ENCODE measurements around the gene DNM3. TPM values are rescaled to one million over a fixed set of nuclear protein-coding genes. Genes with fewer than 3 reads are reported as not detected.
"Not testable (repeated sequence)": the region's sequence is repeated elsewhere in the genome, so short reads cannot be mapped to it uniquely, and the experiment has no call there.

DNM3 gene
- polyA plus RNA-seq, 4 donors: 0.67 to 1.2 (median 0.99) TPM; not detected in 1

DNA sequence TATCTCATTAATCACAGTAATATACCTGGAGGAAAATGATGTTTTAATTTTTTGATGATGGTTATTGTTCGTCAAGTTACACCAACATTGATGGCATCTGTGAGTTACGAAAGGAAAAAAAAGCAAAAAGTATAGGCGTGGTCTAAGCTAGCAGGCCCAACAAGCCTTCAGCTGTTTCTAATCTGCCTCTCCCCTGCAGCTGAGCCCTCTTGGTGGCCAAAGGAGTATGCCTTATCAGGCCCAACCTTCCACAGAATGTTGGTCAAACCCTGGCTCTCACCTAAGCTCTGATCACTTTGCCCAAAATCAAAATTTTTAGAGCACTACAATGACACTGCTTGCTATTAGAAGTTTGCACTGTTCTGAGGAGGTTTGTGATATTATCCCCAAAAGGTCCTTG is 584.0 kb downstream of the DNM3 start:
- no peak overlapping the region for H3K27ac ChIP-seq (ENCODE audit: low read depth in 1 of 3, low read length in 2 of 3)
- no peaks in the 10 kb centered on the region for H3K27me3 ChIP-seq (ENCODE audit: control insufficient read depth in 3 of 3, insufficient read depth in 3 of 3, low read length in 3 of 3)
- H3K4me3 ChIP-seq (ENCODE audit: low read depth in 1 of 3, low read length in 3 of 3): no peak overlapping the region
- no peaks in the 10 kb centered on the region for H3K9me3 ChIP-seq (ENCODE audit: control insufficient read depth in 2 of 2, insufficient read depth in 1 of 2, low read depth in 1 of 2, low read length in 1 of 2)
- H3K4me1 ChIP-seq (ENCODE audit: control insufficient read depth in 3 of 3, insufficient read depth in 2 of 3, low read depth in 1 of 3, low read length in 2 of 3): no peaks in the 10 kb centered on the region
- 84 to 92% (median 87%) methylated on average over 3 of the region's 3 CpGs for WGBS, 3 donors
- H3K36me3 ChIP-seq (ENCODE audit: control insufficient read depth in 3 of 3, insufficient read depth in 2 of 3, low read depth in 1 of 3, low read length in 3 of 3): no peaks in the 10 kb centered on the region
- FAIRE-seq: no peak
- DNase-seq: no peak

DNA sequence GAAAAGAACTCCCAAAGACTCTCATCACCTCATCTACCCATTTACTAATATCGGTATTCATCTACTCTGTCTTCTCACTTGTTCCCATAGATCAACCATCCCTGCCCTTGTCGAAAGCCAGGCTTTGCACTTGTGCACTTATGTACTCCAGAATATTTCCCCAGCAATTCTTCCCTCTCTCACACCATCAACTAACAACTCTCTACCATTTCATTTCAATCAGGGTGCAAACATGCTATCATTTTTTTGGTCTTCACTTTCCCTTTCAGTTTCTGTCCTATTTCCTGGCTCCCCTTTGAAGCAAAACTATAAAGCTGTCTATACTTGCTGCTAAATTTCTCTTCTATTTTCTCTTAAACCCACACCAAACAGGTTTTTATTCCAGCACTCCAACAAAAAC is 585.9 kb downstream of the DNM3 start:
- Histone ChIP-seq H3K27me3 (ENCODE audit: control insufficient read depth in 3 of 3, insufficient read depth in 3 of 3, low read length in 3 of 3) (no peaks in the 10 kb centered on the region), H3K4me3 (ENCODE audit: low read depth in 1 of 3, low read length in 3 of 3) (no peak overlapping the region), H3K4me1 (ENCODE audit: control insufficient read depth in 3 of 3, insufficient read depth in 2 of 3, low read depth in 1 of 3, low read length in 2 of 3) (no peaks in the 10 kb centered on the region), H3K36me3 (ENCODE audit: control insufficient read depth in 3 of 3, insufficient read depth in 2 of 3, low read depth in 1 of 3, low read length in 3 of 3) (no peaks in the 10 kb centered on the region), H3K27ac (ENCODE audit: low read depth in 1 of 3, low read length in 2 of 3) (no peak overlapping the region), H3K9me3 (ENCODE audit: control insufficient read depth in 2 of 2, insufficient read depth in 1 of 2, low read depth in 1 of 2, low read length in 1 of 2) (peaks cover 0 to 3% of the 10 kb centered on the region in 2 donors)
- no peak for DNase-seq
- no peak for FAIRE-seq
- 95 to 98% (median 95%) methylated on average over 2 of the region's 2 CpGs for WGBS, 3 donors

DNA sequence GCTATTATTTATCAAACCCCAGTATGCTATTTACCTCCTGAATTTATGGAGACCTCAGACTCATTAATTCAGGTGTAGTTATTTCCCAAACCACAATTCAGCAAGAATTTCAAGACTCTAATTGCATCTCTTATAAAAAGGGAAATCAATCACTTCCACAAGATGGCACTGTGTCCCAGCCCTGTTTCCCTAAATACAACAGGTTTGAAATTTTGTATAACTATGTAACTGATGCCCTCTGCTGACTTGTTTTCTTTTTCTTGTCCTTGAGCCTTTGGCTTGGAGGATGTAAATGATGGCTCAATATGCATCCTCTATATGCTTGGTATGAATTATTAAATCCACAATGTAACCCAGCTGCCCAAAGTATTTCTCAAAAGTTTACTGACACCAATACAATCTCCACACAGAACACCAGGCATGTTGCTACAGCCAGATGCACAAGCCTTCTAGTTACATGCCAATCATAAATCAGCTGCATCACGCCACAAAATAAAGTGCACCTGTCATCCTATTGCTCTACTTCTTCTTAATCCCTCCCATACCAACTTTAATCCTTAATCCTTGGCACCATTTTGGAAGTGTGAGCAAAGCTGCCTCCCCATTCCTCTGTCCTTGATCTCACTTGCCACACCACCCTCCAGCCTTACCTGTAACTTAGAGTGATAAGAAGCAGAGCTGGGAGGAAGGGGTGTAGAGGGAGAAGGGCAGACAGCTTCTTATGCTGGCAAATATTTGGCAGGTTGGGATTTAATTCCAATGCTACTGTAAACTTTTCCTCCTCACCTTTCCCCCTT is 588.2 kb downstream of the DNM3 start:
- Histone ChIP-seq H3K27ac (ENCODE audit: low read depth in 1 of 3, low read length in 2 of 3) (no peak overlapping the region), H3K4me3 (ENCODE audit: low read depth in 1 of 3, low read length in 3 of 3) (no peak overlapping the region), H3K27me3 (ENCODE audit: control insufficient read depth in 3 of 3, insufficient read depth in 3 of 3, low read length in 3 of 3) (no peaks in the 10 kb centered on the region), H3K4me1 (ENCODE audit: control insufficient read depth in 3 of 3, insufficient read depth in 2 of 3, low read depth in 1 of 3, low read length in 2 of 3) (no peaks in the 10 kb centered on the region), H3K36me3 (ENCODE audit: control insufficient read depth in 3 of 3, insufficient read depth in 2 of 3, low read depth in 1 of 3, low read length in 3 of 3) (no peaks in the 10 kb centered on the region), H3K9me3 (ENCODE audit: control insufficient read depth in 2 of 2, insufficient read depth in 1 of 2, low read depth in 1 of 2, low read length in 1 of 2) (peaks cover 0 to 3% of the 10 kb centered on the region in 2 donors)
- DNase-seq (peak; percentile 71 to 75), FAIRE-seq (no peak)
- WGBS, 3 donors: 48 to 82% (median 75%) methylated on average over 1 of the region's 1 CpG

DNA sequence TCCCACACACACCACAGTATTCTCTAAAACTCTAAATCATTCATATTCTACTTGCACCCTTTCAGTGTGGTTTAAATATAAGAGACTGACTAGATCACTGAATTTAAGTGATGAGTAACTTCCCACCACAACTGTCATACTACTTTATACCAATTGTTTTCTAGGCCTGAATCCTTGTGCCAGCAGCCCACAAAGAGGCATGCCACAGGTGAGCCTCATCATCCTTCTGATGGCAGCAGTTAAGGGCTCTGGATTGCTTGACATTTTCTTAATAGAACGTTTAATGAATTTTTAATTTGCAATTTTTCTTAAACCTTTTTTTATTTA is 588.8 kb downstream of the DNM3 start:
- Histone ChIP-seq H3K36me3 (ENCODE audit: control insufficient read depth in 3 of 3, insufficient read depth in 2 of 3, low read depth in 1 of 3, low read length in 3 of 3) (no peaks in the 10 kb centered on the region), H3K4me1 (ENCODE audit: control insufficient read depth in 3 of 3, insufficient read depth in 2 of 3, low read depth in 1 of 3, low read length in 2 of 3) (no peaks in the 10 kb centered on the region), H3K4me3 (ENCODE audit: low read depth in 1 of 3, low read length in 3 of 3) (no peak overlapping the region), H3K9me3 (ENCODE audit: control insufficient read depth in 2 of 2, insufficient read depth in 1 of 2, low read depth in 1 of 2, low read length in 1 of 2) (peaks cover 0 to 3% of the 10 kb centered on the region in 2 donors), H3K27ac (ENCODE audit: low read depth in 1 of 3, low read length in 2 of 3) (no peak overlapping the region), H3K27me3 (ENCODE audit: control insufficient read depth in 3 of 3, insufficient read depth in 3 of 3, low read length in 3 of 3) (no peaks in the 10 kb centered on the region)
- WGBS, 3 donors: 81 to 94% (median 92%) methylated on average over 1 of the region's 1 CpG
- DNase-seq: no peak
- FAIRE-seq: no peak

DNA sequence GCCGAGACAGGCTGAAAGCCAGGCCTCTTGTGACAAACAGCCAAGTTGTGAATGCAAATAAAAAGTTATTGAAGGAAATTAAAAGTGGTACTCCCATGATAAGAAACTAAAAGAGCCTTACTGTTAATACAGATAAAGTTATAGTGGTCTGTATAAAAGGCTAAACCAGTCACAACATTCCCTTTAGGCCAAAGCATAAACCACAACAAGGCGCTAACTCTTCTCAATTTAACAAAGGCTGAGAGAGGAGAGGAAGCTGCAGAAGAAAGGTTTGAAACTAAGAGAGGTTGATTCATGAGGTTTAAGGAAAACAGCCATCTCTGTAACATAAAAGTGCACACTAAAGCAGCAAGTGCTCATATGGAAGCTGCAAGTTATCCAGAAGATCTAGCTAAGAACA is 589.9 kb downstream of the DNM3 start:
- H3K4me1 ChIP-seq (ENCODE audit: control insufficient read depth in 3 of 3, insufficient read depth in 2 of 3, low read depth in 1 of 3, low read length in 2 of 3): no peaks in the 10 kb centered on the region
- H3K27me3 ChIP-seq (ENCODE audit: control insufficient read depth in 3 of 3, insufficient read depth in 3 of 3, low read length in 3 of 3): no peaks in the 10 kb centered on the region
- no peak overlapping the region for H3K27ac ChIP-seq (ENCODE audit: low read depth in 1 of 3, low read length in 2 of 3)
- H3K4me3 ChIP-seq (ENCODE audit: low read depth in 1 of 3, low read length in 3 of 3): no peak overlapping the region
- FAIRE-seq (no peak), DNase-seq (no peak)
- H3K36me3 ChIP-seq (ENCODE audit: control insufficient read depth in 3 of 3, insufficient read depth in 2 of 3, low read depth in 1 of 3, low read length in 3 of 3): no peaks in the 10 kb centered on the region
- WGBS, 3 donors: 67 to 72% (median 70%) methylated on average over 2 of the region's 2 CpGs
- H3K9me3 ChIP-seq (ENCODE audit: control insufficient read depth in 2 of 2, insufficient read depth in 1 of 2, low read depth in 1 of 2, low read length in 1 of 2): peaks cover 0 to 3% of the 10 kb centered on the region in 2 donors

DNA sequence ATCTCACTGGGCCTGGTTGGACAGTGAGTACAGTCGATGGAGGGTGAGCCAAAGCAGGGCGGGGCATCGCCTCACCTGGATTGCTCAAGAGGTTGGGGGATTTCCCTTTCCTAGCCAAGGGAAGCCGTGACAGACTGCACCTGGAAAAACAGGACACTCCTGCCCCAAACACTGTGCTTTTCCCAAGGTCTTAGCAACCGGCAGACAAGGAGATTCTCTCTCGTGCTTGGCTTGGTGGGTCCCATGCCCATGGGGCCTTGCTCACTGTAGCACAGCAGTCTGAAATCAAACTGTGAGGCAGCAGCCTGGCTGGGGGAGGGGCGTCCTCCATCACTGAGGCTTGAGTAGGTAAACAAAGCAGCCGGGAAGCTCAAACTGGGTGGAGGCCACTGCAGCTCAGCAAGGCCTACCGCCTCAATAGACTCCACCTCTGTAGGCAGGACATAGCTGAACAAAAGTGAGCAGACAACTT is 590.5 kb downstream of the DNM3 start:
- no peak overlapping the region for H3K4me3 ChIP-seq (ENCODE audit: low read depth in 1 of 3, low read length in 3 of 3)
- DNase-seq: peak; percentile 57 to 68
- peaks cover 0 to 3% of the 10 kb centered on the region in 2 donors for H3K9me3 ChIP-seq (ENCODE audit: control insufficient read depth in 2 of 2, insufficient read depth in 1 of 2, low read depth in 1 of 2, low read length in 1 of 2)
- no peaks in the 10 kb centered on the region for H3K4me1 ChIP-seq (ENCODE audit: control insufficient read depth in 3 of 3, insufficient read depth in 2 of 3, low read depth in 1 of 3, low read length in 2 of 3)
- H3K36me3 ChIP-seq (ENCODE audit: control insufficient read depth in 3 of 3, insufficient read depth in 2 of 3, low read depth in 1 of 3, low read length in 3 of 3): no peaks in the 10 kb centered on the region
- no peaks in the 10 kb centered on the region for H3K27me3 ChIP-seq (ENCODE audit: control insufficient read depth in 3 of 3, insufficient read depth in 3 of 3, low read length in 3 of 3)
- peak overlapping the region in 1 of 3 donors; percentile 23 for H3K27ac ChIP-seq (ENCODE audit: low read depth in 1 of 3, low read length in 2 of 3)
- no peak for FAIRE-seq
- WGBS, 3 donors: 11 to 54% (median 29%) methylated on average over 9 of the region's 9 CpGs

DNA sequence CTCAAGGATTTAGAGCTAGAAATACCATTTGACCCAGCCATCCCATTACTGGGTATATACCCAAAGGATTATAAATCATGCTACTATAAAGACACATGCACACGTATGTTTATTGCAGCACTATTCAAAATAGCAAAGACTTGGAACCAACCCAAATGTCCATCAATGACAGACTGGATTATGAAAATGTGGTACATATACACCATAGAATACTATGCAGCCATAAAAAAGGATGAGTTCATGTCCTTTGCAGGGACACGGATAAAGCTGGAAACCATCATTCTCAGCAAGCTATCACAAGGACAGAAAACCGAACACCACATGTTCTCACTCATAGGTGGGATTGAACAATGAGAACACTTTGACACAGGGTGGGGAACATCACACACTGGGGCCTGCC is 595.9 kb downstream of the DNM3 start:
- 91 to 97% (median 92%) methylated on average over 3 of the region's 3 CpGs for WGBS, 3 donors

DNA sequence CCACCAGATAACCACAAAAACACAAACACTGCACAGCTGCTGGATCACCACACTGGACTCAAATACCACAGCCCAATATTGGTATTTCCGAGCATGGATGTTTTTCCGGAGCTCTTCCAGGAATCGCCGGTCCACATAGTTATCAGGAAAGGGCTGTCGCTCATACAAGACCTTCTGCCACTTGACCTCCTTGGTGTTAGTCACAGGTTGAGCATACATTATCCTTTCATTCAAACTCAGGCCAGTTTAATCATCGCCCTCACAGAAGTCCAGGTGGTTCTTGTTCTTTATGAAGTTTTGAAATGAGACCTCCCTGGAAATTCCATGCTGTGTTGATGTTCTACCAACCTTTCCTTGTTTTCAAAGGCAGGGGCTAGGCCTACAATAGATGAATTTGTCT is 601.1 kb downstream of the DNM3 start:
- H3K27me3 ChIP-seq (ENCODE audit: control insufficient read depth in 3 of 3, insufficient read depth in 3 of 3, low read length in 3 of 3): no peaks in the 10 kb centered on the region
- no peak for DNase-seq
- no peaks in the 10 kb centered on the region for H3K9me3 ChIP-seq (ENCODE audit: control insufficient read depth in 2 of 2, insufficient read depth in 1 of 2, low read depth in 1 of 2, low read length in 1 of 2)
- no peak for FAIRE-seq
- no peak overlapping the region for H3K4me3 ChIP-seq (ENCODE audit: low read depth in 1 of 3, low read length in 3 of 3)
- 95 to 98% (median 97%) methylated on average over 6 of the region's 6 CpGs for WGBS, 3 donors
- peaks cover 0 to 8% (median 0%) of the 10 kb centered on the region in 3 donors for H3K36me3 ChIP-seq (ENCODE audit: control insufficient read depth in 3 of 3, insufficient read depth in 2 of 3, low read depth in 1 of 3, low read length in 3 of 3)
- H3K27ac ChIP-seq (ENCODE audit: low read depth in 1 of 3, low read length in 2 of 3): no peak overlapping the region
- peaks cover 0 to 10% (median 7%) of the 10 kb centered on the region in 3 donors for H3K4me1 ChIP-seq (ENCODE audit: control insufficient read depth in 3 of 3, insufficient read depth in 2 of 3, low read depth in 1 of 3, low read length in 2 of 3)

More for the DNA sequence above, 595.9 kb downstream of the DNM3 start:
- not testable (repeated sequence) for H3K36me3 ChIP-seq (ENCODE audit: control insufficient read depth in 3 of 3, insufficient read depth in 2 of 3, low read depth in 1 of 3, low read length in 3 of 3); H3K9me3 ChIP-seq (ENCODE audit: control insufficient read depth in 2 of 2, insufficient read depth in 1 of 2, low read depth in 1 of 2, low read length in 1 of 2); FAIRE-seq; H3K27ac ChIP-seq (ENCODE audit: low read depth in 1 of 3, low read length in 2 of 3); H3K4me3 ChIP-seq (ENCODE audit: low read depth in 1 of 3, low read length in 3 of 3); H3K4me1 ChIP-seq (ENCODE audit: control insufficient read depth in 3 of 3, insufficient read depth in 2 of 3, low read depth in 1 of 3, low read length in 2 of 3); DNase-seq; H3K27me3 ChIP-seq (ENCODE audit: control insufficient read depth in 3 of 3, insufficient read depth in 3 of 3, low read length in 3 of 3)
